Fibroblast of lung (primary cell): ENCODE measurements around the gene MGST2.

Experiments used
- CTCF ChIP-seq, 2 donors: IDR thresholded peaks in 1 of 2; conservative IDR thresholded peaks in 1 of 2; 1 replicate in 1 of 2; 2 replicates in 1 of 2; pipeline ENCODE4 v1.5.1; 2011 to 2012; ENCODE audit warnings: low read length in 2 of 2, control low read depth in 1 of 2, inconsistent platforms in 1 of 2, low read depth in 1 of 2, mild to moderate bottlenecking in 1 of 2
- EZH2 ChIP-seq: IDR thresholded peaks from 2 replicates; pipeline ENCODE4 v1.5.1; 2012; ENCODE audit warnings: low read length, control low read depth, mild to moderate bottlenecking; ENCODE audit errors: missing control alignments

GRCh38 chr4:139676365-139676764 lies 10.7 kb downstream of the MGST2 start:
- TF ChIP-seq CTCF (conservative IDR thresholded peaks at IDR 0.05 in 1 of 2, IDR thresholded peaks at IDR 0.05 in 1 of 2; ENCODE audit: low read depth in 1 of 2, low read length in 2 of 2) (no peak), EZH2 (no peak)
